GM15510 (cell line): Measurements from ENCODE around the gene UBXN7.
A peak's percentile ranks its signal among the peaks of the same experiment; 100 is the strongest.

Experiments used
- POLR2A ChIP-seq: IDR thresholded peaks from 3 replicates; pipeline ENCODE4 v1.6.1; 2011; ENCODE audit warnings: borderline replicate concordance; ENCODE audit not compliant: insufficient read length; ENCODE audit errors: extremely low read depth

Gene UBXN7

DNA sequence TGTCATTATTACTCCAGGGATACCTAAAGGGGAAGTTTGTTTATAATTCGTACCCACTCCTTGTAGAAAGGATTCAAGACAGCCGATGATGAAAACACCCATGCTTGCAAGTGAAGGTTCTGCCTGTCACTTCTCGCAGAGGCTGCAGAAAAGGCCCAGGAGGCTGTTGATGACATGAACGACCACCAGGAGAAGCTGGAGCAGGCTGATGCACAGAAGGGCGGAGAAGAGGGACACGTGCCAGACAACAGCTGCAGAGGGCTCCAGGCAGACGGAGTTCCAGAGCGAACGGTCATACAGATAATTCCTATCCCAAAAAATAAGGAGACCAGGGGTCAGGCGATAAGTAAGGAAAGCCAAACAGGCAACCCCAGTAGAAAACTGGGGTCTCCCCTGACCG, 108.5 kb downstream of the UBXN7 start:
- TF ChIP-seq POLR2A, result no peak

DNA sequence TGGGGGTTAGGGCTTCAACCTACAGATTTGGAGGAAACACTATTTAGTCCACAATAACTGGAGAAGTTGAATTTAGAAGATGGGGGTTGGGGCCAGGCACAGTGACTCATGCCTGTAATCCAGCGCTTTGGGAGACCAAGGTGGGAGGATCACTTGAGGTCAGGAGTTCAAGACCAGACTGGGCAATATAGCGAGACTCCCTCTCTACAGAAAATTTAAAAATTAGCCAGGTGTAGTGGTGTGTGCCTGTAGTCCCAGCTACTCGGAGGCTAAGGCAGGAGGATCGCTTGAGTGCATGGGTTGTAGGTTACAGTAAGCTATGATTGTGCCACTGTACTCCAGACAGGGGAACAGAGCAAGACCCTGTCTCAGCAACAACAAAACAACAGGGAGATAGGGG, 109.2 kb downstream of the UBXN7 start:
- TF ChIP-seq POLR2A, result no peak

DNA sequence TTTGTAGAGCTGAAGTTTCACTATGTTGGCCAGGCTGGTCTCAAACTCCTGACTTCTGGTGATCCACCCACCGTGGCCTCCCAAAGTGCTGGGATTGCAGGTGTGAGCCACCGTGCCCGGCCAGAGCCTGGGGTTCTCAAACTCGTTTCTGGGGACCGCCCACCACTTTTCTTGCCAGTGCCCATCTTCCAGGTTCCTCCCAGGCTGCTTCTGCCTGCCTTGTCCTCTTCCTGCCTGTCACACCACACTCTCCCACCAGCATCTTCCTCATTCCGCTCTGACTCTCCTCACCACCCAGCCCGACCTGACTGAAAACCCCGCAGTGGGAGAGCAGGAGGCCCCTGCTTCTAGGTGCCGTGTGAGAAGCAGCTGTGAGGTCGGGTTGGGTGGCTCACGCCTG, 111.1 kb downstream of the UBXN7 start:
- TF ChIP-seq POLR2A, result no peak

DNA sequence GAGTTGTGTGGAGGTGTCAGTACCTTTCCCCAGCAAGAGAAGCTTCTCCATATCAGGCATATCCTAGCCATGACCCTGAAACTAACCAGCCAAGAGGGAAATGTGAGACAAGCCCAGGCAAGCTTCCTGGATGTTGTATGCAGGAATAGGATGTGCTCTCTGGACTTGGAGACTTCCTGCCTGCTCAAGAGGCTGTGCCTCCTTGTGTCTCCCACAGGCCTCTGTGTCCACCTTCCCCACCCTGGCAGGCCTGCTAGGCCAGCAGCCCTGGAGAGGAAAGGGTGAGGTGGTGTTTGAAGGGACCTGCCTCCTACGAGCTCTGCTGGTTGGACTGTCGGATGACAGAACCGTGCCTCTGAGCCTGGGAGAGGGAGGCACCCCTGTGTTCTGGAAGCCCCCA, 112.1 kb downstream of the UBXN7 start:
- TF ChIP-seq POLR2A, result no peak

DNA sequence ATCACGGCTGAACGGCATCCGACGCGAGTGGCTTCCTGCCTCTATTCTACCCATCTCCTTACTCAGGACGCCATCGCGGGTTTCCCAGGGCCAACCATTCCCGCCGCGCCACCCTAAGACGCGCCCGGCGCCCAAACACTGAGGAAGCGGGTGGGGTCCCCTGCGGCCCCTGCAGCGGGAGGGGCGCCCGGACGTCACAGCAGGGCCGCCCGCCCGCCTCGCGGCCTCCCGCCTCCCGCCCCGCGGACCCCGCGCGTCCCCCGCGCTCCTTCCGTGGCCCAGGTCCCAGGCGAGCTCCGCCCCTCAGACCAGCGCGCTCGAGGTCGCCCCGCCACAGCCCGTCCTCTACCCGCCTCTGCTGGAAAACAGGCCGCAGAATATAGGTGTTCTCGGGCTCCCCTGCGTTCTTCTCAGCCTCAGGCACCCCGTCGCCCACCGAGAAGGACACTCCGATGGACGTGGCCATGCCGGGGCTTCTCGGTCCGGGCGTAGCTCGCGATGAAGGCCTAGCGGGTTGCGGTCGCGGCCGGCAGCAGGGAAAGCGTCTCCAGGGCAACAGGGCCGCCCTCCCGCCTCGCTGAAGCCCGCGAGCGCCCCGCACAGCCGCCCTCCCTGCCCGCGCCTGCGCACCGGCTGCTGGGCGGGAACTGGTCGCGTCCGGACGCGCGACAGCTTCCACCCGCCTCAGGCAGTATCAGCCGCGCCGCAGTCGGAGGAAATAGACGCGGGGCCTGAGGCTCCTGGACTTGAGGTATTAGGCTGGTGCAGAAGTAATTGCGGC, 114.3 kb downstream of the UBXN7 start, which contains the start of gene DYNLT2B:
Gene DYNLT2B, minus strand, starts transcription at position 554 of the 781 bp plus-strand sequence. Its CDS starts 88 bp downstream, at position 466.
- peak; percentile 90 for TF ChIP-seq POLR2A

DNA sequence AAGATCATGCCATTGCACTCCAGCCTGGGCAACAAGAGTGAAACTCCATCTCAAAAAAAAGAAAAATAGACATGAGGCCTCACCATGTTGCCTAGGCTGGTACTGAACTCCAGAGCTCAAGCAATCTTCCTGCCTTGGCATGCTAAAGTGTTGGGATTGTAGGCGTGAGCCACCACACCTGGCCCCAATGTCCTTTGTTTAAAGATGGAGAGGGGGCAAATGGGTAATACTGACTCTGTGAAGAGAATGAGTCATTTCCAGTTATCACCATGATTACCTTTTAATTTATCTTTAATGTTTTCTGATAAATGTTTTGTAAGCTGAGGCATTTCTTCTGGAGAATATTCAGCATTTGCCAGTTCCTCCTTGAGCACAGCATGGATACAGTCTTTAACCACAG, 116.4 kb downstream of the UBXN7 start:
- TF ChIP-seq POLR2A, result no peak

DNA sequence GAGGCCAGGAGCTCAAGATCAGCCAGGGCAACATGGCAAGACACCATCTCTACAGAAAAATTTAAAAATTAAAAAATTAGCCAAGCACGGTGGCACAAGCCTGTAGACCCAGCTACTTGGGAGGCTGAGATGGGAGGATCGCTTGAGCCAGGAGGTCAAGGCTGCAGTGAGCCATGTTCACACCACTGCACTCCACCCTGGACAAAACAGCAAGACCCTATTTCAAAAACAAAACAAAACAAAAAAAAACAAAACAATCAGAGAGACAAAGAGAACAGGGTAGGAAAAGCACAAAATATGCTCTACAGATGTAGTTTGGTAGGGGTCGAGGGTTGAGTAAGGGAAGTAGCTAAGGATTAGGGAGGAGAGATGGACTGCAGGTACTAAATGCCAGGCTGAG, 117.6 kb downstream of the UBXN7 start:
- no peak for TF ChIP-seq POLR2A

DNA sequence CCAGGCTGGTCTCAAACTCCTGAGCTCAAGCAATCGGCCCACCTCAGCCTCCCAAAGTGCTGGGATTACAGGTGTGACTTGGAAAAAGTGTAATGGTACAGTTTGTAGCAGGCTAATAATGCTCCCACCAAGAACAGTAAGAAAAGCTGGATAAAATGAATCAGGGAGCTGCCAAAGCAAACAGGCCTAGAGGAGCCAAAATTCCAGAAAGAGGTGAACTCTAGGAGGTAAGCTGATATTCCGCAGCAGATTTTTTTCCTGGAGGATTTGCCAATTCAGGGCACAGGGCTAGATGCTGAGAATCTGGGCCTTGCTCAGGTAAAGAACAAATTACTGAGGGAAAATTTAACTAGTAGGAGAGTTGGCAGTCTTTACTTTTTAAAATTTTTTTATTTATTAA, 133.7 kb downstream of the UBXN7 start:
- no peak for TF ChIP-seq POLR2A
